Fibroblast of skin of right quadriceps (primary cell): ENCODE data around the gene OPRL1.
A peak's percentile ranks its signal among the peaks of the same experiment; 100 is the strongest.

Experiments
- DNase-seq: peaks from one replicate; pipeline ENCODE4 v3.0.0-alpha.2; 2013

The OPRL1 gene

GRCh38 chr20:64056889-64057627 is 22.8 kb upstream of the OPRL1 start:
- no peak for DNase-seq

- DNase-seq: peak; percentile 54
Measured at GRCh38 chr20:64057628-64058498, 22.0 kb upstream of the OPRL1 start.

- DNase-seq: no peak
Measured at GRCh38 chr20:64058536-64058935, 21.3 kb upstream of the OPRL1 start.

GRCh38 chr20:64062276-64062595 is 17.6 kb upstream of the OPRL1 start:
- DNase-seq: no peak

GRCh38 chr20:64062596-64063388 is 17.1 kb upstream of the OPRL1 start, which contains the start of gene TCEA2:
Gene TCEA2 (plus strand): TSS chr20:64063198. CDS start chr20:64063313, 115 bp downstream.
- DNase-seq: peak; percentile 95

- no peak for DNase-seq
Measured at GRCh38 chr20:64063389-64064144, 16.3 kb upstream of the OPRL1 start.

GRCh38 chr20:64064145-64064698 is 15.7 kb upstream of the OPRL1 start:
- DNase-seq: no peak

- DNase-seq: no peak
Measured at GRCh38 chr20:64065062-64065973, 14.6 kb upstream of the OPRL1 start.

- peak; percentile 48 for DNase-seq
Measured at GRCh38 chr20:64065974-64066343, 13.9 kb upstream of the OPRL1 start.

- no peak for DNase-seq
Measured at GRCh38 chr20:64067005-64067632, 12.8 kb upstream of the OPRL1 start.

- no peak for DNase-seq
Measured at GRCh38 chr20:64067733-64068307, 12.1 kb upstream of the OPRL1 start.

- no peak for DNase-seq
Measured at GRCh38 chr20:64068386-64069208, 11.3 kb upstream of the OPRL1 start.

GRCh38 chr20:64069209-64069613 is 10.7 kb upstream of the OPRL1 start:
- no peak for DNase-seq

- no peak for DNase-seq
Measured at GRCh38 chr20:64069614-64070243, 10.2 kb upstream of the OPRL1 start.

- DNase-seq: no peak
Measured at GRCh38 chr20:64070244-64070993, 9.5 kb upstream of the OPRL1 start.

GRCh38 chr20:64071341-64072332 is 8.2 kb upstream of the OPRL1 start:
- no peak for DNase-seq
